ENCODE data around the gene KRT85. TPM values are rescaled to one million over a fixed set of nuclear protein-coding genes. Genes with fewer than 3 reads are reported as not detected.

The KRT85 gene
- total RNA-seq, 1 experiment from 2014 or later: not detected

Other genes with a start within 250 kb of the KRT85 start
- 65.2 and 75.2 TPM in 2 replicates for gene KRT80, start 175.5 kb downstream of the KRT85 start, total RNA-seq (2014; rRNA removed; shearing (Covaris generic))
- gene KRT7, start 134.2 kb downstream of the KRT85 start, total RNA-seq (2014; rRNA removed; shearing (Covaris generic)): 13.8 and 16.1 TPM in 2 replicates
- 1.5 and 1.6 TPM in 2 replicates for gene KRT86, start 92.8 kb downstream of the KRT85 start, total RNA-seq (2014; rRNA removed; shearing (Covaris generic))
- 59.0 and 66.4 TPM in 2 replicates for gene KRT81, start 75.9 kb downstream of the KRT85 start, total RNA-seq (2014; rRNA removed; shearing (Covaris generic))
- gene KRT83, start 46.1 kb downstream of the KRT85 start, total RNA-seq (2014; rRNA removed; shearing (Covaris generic)): 0.05 and 0.41 TPM in 2 replicates
- not detected in 2 replicates for gene KRT84, start 18.2 kb upstream of the KRT85 start, total RNA-seq (2014; rRNA removed; shearing (Covaris generic))
- gene KRT82, start 38.9 kb upstream of the KRT85 start, total RNA-seq (2014; rRNA removed; shearing (Covaris generic)): not detected in 2 replicates
- 0.07 TPM in 1 of 2 replicates, not detected in the other for gene KRT75, start 66.9 kb upstream of the KRT85 start, total RNA-seq (2014; rRNA removed; shearing (Covaris generic))
- not detected in 2 replicates for gene KRT6B, start 84.7 kb upstream of the KRT85 start, total RNA-seq (2014; rRNA removed; shearing (Covaris generic))
- gene KRT6C, start 106.3 kb upstream of the KRT85 start, total RNA-seq (2014; rRNA removed; shearing (Covaris generic)): not detected in 2 replicates
- gene KRT6A, start 125.8 kb upstream of the KRT85 start, total RNA-seq (2014; rRNA removed; shearing (Covaris generic)): not detected in 2 replicates
- gene KRT5, start 152.9 kb upstream of the KRT85 start, total RNA-seq (2014; rRNA removed; shearing (Covaris generic)): 1.1 and 1.4 TPM in 2 replicates
- gene KRT71, start 185.7 kb upstream of the KRT85 start, total RNA-seq (2014; rRNA removed; shearing (Covaris generic)): not detected in 2 replicates
- 0.43 TPM in 1 of 2 replicates, not detected in the other for gene KRT74, start 206.4 kb upstream of the KRT85 start, total RNA-seq (2014; rRNA removed; shearing (Covaris generic))
- gene KRT72, start 234.0 kb upstream of the KRT85 start, total RNA-seq (2014; rRNA removed; shearing (Covaris generic)): not detected in 2 replicates

Data from A172 (cell line).